Muscle layer of duodenum (tissue), 2 donors: ENCODE data around the gene SIX3.

Source experiments
- H3K27ac ChIP-seq: one replicate; pipeline ENCODE4 v1.7.0; 2013; ENCODE audit warnings: mild to moderate bottlenecking, low read length
- H3K27me3 ChIP-seq: one replicate; pipeline ENCODE4 v1.7.0; 2013; ENCODE audit warnings: low read depth, mild to moderate bottlenecking, control low read depth, low read length
- H3K36me3 ChIP-seq, 2 donors: one replicate each; pipeline ENCODE4 v1.7.0; 2013; ENCODE audit warnings: low read length in 2 of 2, control low read depth in 1 of 2, mild to moderate bottlenecking in 1 of 2; ENCODE audit not compliant: insufficient read depth in 2 of 2, control insufficient read depth in 1 of 2
- H3K4me1 ChIP-seq, 2 donors: one replicate each; pipeline ENCODE4 v1.7.0; 2013; ENCODE audit warnings: low read length in 2 of 2, mild to moderate bottlenecking in 2 of 2, control low read depth in 1 of 2, moderate library complexity in 1 of 2; ENCODE audit not compliant: insufficient read depth in 2 of 2, control insufficient read depth in 1 of 2
- H3K4me3 ChIP-seq, 2 donors: one replicate each; pipeline ENCODE4 v1.7.0; 2013; ENCODE audit warnings: low read length in 2 of 2, low read depth in 1 of 2, mild to moderate bottlenecking in 1 of 2
- H3K9me3 ChIP-seq, 2 donors: one replicate each; pipeline ENCODE4 v1.7.0; 2013; ENCODE audit warnings: low read length in 2 of 2, control low read depth in 1 of 2, mild to moderate bottlenecking in 1 of 2; ENCODE audit not compliant: control insufficient read depth in 1 of 2
- donor health status: healthy.

SIX3 gene

GRCh38 chr2:44932079-44932478, 9.4 kb upstream of the SIX3 start:
- Histone ChIP-seq H3K4me3 (no peak overlapping the region), H3K27me3 (peaks cover 86% of the 10 kb centered on the region), H3K36me3 (no peaks in the 10 kb centered on the region), H3K27ac (no peak overlapping the region), H3K4me1 (peaks cover 0 to 63% of the 10 kb centered on the region in 2 donors), H3K9me3 (no peaks in the 10 kb centered on the region)

GRCh38 chr2:44932564-44933392, 8.7 kb upstream of the SIX3 start:
- H3K36me3 ChIP-seq = no peaks in the 10 kb centered on the region
- H3K4me3 ChIP-seq = no peak overlapping the region
- H3K9me3 ChIP-seq = no peaks in the 10 kb centered on the region
- H3K27me3 ChIP-seq = peaks cover 86% of the 10 kb centered on the region
- peaks cover 0 to 65% of the 10 kb centered on the region in 2 donors for H3K4me1 ChIP-seq
- H3K27ac ChIP-seq = no peak overlapping the region

GRCh38 chr2:44933434-44933951, 8.0 kb upstream of the SIX3 start:
- Histone ChIP-seq H3K27me3 (peaks cover 86% of the 10 kb centered on the region), H3K4me3 (no peak overlapping the region), H3K36me3 (no peaks in the 10 kb centered on the region), H3K4me1 (peaks cover 0 to 65% of the 10 kb centered on the region in 2 donors), H3K9me3 (no peaks in the 10 kb centered on the region), H3K27ac (no peak overlapping the region)

- no peaks in the 10 kb centered on the region for H3K36me3 ChIP-seq
- H3K4me3 ChIP-seq = peak overlapping the region in 1 of 2 donors; percentile 32
- H3K27me3 ChIP-seq = peaks cover 82% of the 10 kb centered on the region
Measured at GRCh38 chr2:44934038-44934982, 7.2 kb upstream of the SIX3 start.

GRCh38 chr2:44934983-44935728, 6.3 kb upstream of the SIX3 start:
- Histone ChIP-seq H3K27ac (no peak overlapping the region), H3K36me3 (no peaks in the 10 kb centered on the region), H3K4me1 (peaks cover 0 to 63% of the 10 kb centered on the region in 2 donors), H3K27me3 (peaks cover 81% of the 10 kb centered on the region), H3K4me3 (peak overlapping the region in 1 of 2 donors; percentile 32), H3K9me3 (no peaks in the 10 kb centered on the region)

More at GRCh38 chr2:44934038-44934982, 7.2 kb upstream of the SIX3 start:
- Histone ChIP-seq H3K27ac (no peak overlapping the region), H3K9me3 (no peaks in the 10 kb centered on the region), H3K4me1 (peaks cover 0 to 65% of the 10 kb centered on the region in 2 donors)

- no peaks in the 10 kb centered on the region for H3K36me3 ChIP-seq
- no peak overlapping the region for H3K27ac ChIP-seq
- H3K4me3 ChIP-seq = peak overlapping the region in 1 of 2 donors; percentile 32
- no peaks in the 10 kb centered on the region for H3K9me3 ChIP-seq
- H3K27me3 ChIP-seq = peaks cover 79% of the 10 kb centered on the region
- H3K4me1 ChIP-seq = peaks cover 0 to 60% of the 10 kb centered on the region in 2 donors
Measured at GRCh38 chr2:44935729-44936098, 5.8 kb upstream of the SIX3 start.

- H3K4me3 ChIP-seq = no peak overlapping the region
- H3K27me3 ChIP-seq = peaks cover 79% of the 10 kb centered on the region
- H3K36me3 ChIP-seq = no peaks in the 10 kb centered on the region
- no peaks in the 10 kb centered on the region for H3K9me3 ChIP-seq
- peaks cover 0 to 66% of the 10 kb centered on the region in 2 donors for H3K4me1 ChIP-seq
- H3K27ac ChIP-seq = no peak overlapping the region
Measured at GRCh38 chr2:44936275-44936674, 5.2 kb upstream of the SIX3 start.

GRCh38 chr2:44936715-44937687, 4.5 kb upstream of the SIX3 start:
- H3K4me1 ChIP-seq = peaks cover 0 to 72% of the 10 kb centered on the region in 2 donors
- H3K27me3 ChIP-seq = peaks cover 79% of the 10 kb centered on the region
- H3K27ac ChIP-seq = no peak overlapping the region
- no peaks in the 10 kb centered on the region for H3K9me3 ChIP-seq
- no peaks in the 10 kb centered on the region for H3K36me3 ChIP-seq
- no peak overlapping the region for H3K4me3 ChIP-seq

- H3K27me3 ChIP-seq = peaks cover 75% of the 10 kb centered on the region
- H3K4me3 ChIP-seq = no peak overlapping the region
- no peaks in the 10 kb centered on the region for H3K36me3 ChIP-seq
- no peaks in the 10 kb centered on the region for H3K9me3 ChIP-seq
- no peak overlapping the region for H3K27ac ChIP-seq
- H3K4me1 ChIP-seq = peaks cover 3 to 74% of the 10 kb centered on the region in 2 donors
Measured at GRCh38 chr2:44937688-44938240, 3.7 kb upstream of the SIX3 start.
